ENCODE data around the gene SLC6A3.

The SLC6A3 gene

GRCh38 chr5:1419476-1420210, 25.6 kb downstream of the SLC6A3 start:
- no peak for DNase-seq

- no peak for DNase-seq
These were observed 26.3 kb downstream of the SLC6A3 start for GRCh38 chr5:1418921-1419280.

- no peak for DNase-seq
These were observed 26.9 kb downstream of the SLC6A3 start for GRCh38 chr5:1418238-1418920.

- DNase-seq: no peak
These were observed 27.5 kb downstream of the SLC6A3 start for GRCh38 chr5:1417586-1418225.

GRCh38 chr5:1416856-1417469, 28.3 kb downstream of the SLC6A3 start:
- no peak for DNase-seq

- DNase-seq: no peak
These were observed 29.4 kb downstream of the SLC6A3 start for GRCh38 chr5:1415626-1416360.

GRCh38 chr5:1415059-1415425, 30.2 kb downstream of the SLC6A3 start:
- no peak for DNase-seq

- no peak for DNase-seq
These were observed 30.8 kb downstream of the SLC6A3 start for GRCh38 chr5:1414311-1415058.

- DNase-seq: no peak
These were observed 31.5 kb downstream of the SLC6A3 start for GRCh38 chr5:1413611-1414241.

GRCh38 chr5:1413211-1413610, 32.0 kb downstream of the SLC6A3 start:
- DNase-seq: no peak

- no peak for DNase-seq
These were observed 32.6 kb downstream of the SLC6A3 start for GRCh38 chr5:1412621-1413020.

GRCh38 chr5:1412163-1412562, 33.1 kb downstream of the SLC6A3 start:
- no peak for DNase-seq

GRCh38 chr5:1411099-1411498, 34.1 kb downstream of the SLC6A3 start:
- no peak for DNase-seq

GRCh38 chr5:1410156-1411014, 34.9 kb downstream of the SLC6A3 start:
- DNase-seq: no peak

- no peak for DNase-seq
These were observed 35.7 kb downstream of the SLC6A3 start for GRCh38 chr5:1409381-1410110.

GRCh38 chr5:1406681-1407640, 38.3 kb downstream of the SLC6A3 start:
- no peak for DNase-seq

GRCh38 chr5:1405539-1406530, 39.4 kb downstream of the SLC6A3 start:
- no peak for DNase-seq

GRCh38 chr5:1405121-1405520, 40.1 kb downstream of the SLC6A3 start:
- DNase-seq: no peak

Data from stimulated activated CD4-positive, alpha-beta T cell treated with anti-CD3 and anti-CD28 coated beads, Interleukin-4, amount 100 ng/mL, for 24 hours (primary cell).